Smooth muscle cell (in vitro differentiated cells): ENCODE measurements around the gene TSKU. TPM values are rescaled to one million over a fixed set of nuclear protein-coding genes. Genes with fewer than 3 reads are reported as not detected.

ENCODE experiments used
- DNase-seq: peaks from one replicate; lab custom pipeline; 2025; ENCODE audit not compliant: unreplicated experiment; lab: John Stamatoyannopoulos, UW
- H2AFZ ChIP-seq: fragments of 200-600 bp; sonication (generic); 2 replicates; pipeline ENCODE4 v1.6.0; 2016; ENCODE audit warnings: antibody characterized with exemption, low read depth, mild to moderate bottlenecking
- H3F3A ChIP-seq: fragments of 200-600 bp; sonication (generic); 2 replicates; pipeline ENCODE4 v1.6.0; 2017; ENCODE audit warnings: antibody characterized with exemption, low read depth
- H3K27ac ChIP-seq: fragments of 200-600 bp; sonication (generic); 2 replicates; pipeline ENCODE4 v1.5.1; 2016; ENCODE audit warnings: low read depth, mild to moderate bottlenecking
- H3K27me3 ChIP-seq: fragments of 200-600 bp; sonication (generic); 2 replicates; pipeline ENCODE4 v1.6.1; 2016; ENCODE audit warnings: low read depth, mild to moderate bottlenecking
- H3K36me3 ChIP-seq: fragments of 200-600 bp; sonication (generic); 2 replicates; pipeline ENCODE4 v1.5.1; 2016; ENCODE audit warnings: low read depth
- H3K4me1 ChIP-seq: fragments of 200-600 bp; sonication (generic); 2 replicates; pipeline ENCODE4 v1.5.1; 2016; ENCODE audit warnings: low read depth
- H3K4me2 ChIP-seq: fragments of 200-600 bp; sonication (generic); 2 replicates; pipeline ENCODE4 v1.6.0; 2016; ENCODE audit warnings: mild to moderate bottlenecking
- H3K4me3 ChIP-seq: fragments of 200-600 bp; sonication (generic); 2 replicates; pipeline ENCODE4 v1.5.1; 2016; ENCODE audit warnings: mild to moderate bottlenecking
- H3K79me2 ChIP-seq: fragments of 200-600 bp; sonication (generic); 2 replicates; pipeline ENCODE4 v1.6.0; 2016; ENCODE audit warnings: low read depth, mild to moderate bottlenecking
- H3K9ac ChIP-seq: fragments of 200-600 bp; sonication (generic); 2 replicates; pipeline ENCODE4 v1.6.0; 2016; ENCODE audit warnings: low read depth
- H3K9me3 ChIP-seq: fragments of 200-600 bp; sonication (generic); replicated peaks from 2 replicates; pipeline ENCODE4 v1.5.1; 2016; ENCODE audit warnings: low read depth
- H4K20me1 ChIP-seq: fragments of 200-600 bp; sonication (generic); 2 replicates; pipeline ENCODE4 v1.6.0; 2016; ENCODE audit warnings: low read depth
- WGBS: methylation state at CpG from one replicate; pipeline ENCODE4 v1.1.7; 2016; ENCODE audit warnings: low lambda C conversion rate; 5-methylcytosine and 5-hydroxymethylcytosine counted together
- polyA plus RNA-seq: library from polyadenylated mRNA; unstranded; fragments of >200 nt; fragmentation: Nextera tagmentation; extraction: Ambion mirVana; gene quantifications from 2 replicates; pipeline ENCODE4 v1.2.1, GENCODE V29; 2016
- total RNA-seq: library from RNA; depleted of rRNA; stranded (reverse); fragments of >200 nt; gene quantifications from 2 replicates; pipeline ENCODE4 v1.2.3, GENCODE V29; 2014
- TF ChIP-seq, protein P1 (sequence below): fragments of 200-600 bp; sonication (generic); IDR thresholded peaks from 2 replicates; pipeline ENCODE4 v1.5.1; 2017; ENCODE audit warnings: borderline replicate concordance, mild to moderate bottlenecking, antibody characterized with exemption; ENCODE audit not compliant: insufficient read depth, poor library complexity, severe bottlenecking

Gene TSKU
- total and polyA plus RNA-seq, 2 experiments from 2014 or later = 75.2 to 144 TPM

GRCh38 chr11:76744186-76745043 is 38.7 kb upstream of the TSKU start:
- TF ChIP-seq, protein P1, sequence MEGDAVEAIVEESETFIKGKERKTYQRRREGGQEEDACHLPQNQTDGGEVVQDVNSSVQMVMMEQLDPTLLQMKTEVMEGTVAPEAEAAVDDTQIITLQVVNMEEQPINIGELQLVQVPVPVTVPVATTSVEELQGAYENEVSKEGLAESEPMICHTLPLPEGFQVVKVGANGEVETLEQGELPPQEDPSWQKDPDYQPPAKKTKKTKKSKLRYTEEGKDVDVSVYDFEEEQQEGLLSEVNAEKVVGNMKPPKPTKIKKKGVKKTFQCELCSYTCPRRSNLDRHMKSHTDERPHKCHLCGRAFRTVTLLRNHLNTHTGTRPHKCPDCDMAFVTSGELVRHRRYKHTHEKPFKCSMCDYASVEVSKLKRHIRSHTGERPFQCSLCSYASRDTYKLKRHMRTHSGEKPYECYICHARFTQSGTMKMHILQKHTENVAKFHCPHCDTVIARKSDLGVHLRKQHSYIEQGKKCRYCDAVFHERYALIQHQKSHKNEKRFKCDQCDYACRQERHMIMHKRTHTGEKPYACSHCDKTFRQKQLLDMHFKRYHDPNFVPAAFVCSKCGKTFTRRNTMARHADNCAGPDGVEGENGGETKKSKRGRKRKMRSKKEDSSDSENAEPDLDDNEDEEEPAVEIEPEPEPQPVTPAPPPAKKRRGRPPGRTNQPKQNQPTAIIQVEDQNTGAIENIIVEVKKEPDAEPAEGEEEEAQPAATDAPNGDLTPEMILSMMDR = no peak
- WGBS = 63% methylated on average over 12 of the region's 14 CpGs
- Histone ChIP-seq H2AFZ (no peak overlapping the region), H3K9me3 (no peaks in the 10 kb centered on the region), H3F3A (no peaks in the 10 kb centered on the region), H3K9ac (no peak overlapping the region), H3K36me3 (no peaks in the 10 kb centered on the region), H3K4me2 (no peak overlapping the region), H3K4me3 (no peak overlapping the region), H3K27ac (no peak overlapping the region), H4K20me1 (no peaks in the 10 kb centered on the region), H3K79me2 (no peaks in the 10 kb centered on the region), H3K4me1 (peaks cover 7% of the 10 kb centered on the region), H3K27me3 (no peaks in the 10 kb centered on the region)
- DNase-seq = no peak

- no peak overlapping the region for H2AFZ ChIP-seq
- no peaks in the 10 kb centered on the region for H3K36me3 ChIP-seq
- no peaks in the 10 kb centered on the region for H3K9me3 ChIP-seq
- H3K4me1 ChIP-seq = peaks cover 7% of the 10 kb centered on the region
- H3K27me3 ChIP-seq = no peaks in the 10 kb centered on the region
- TF ChIP-seq, protein P1 = no peak
- H3K79me2 ChIP-seq = no peaks in the 10 kb centered on the region
- H4K20me1 ChIP-seq = no peaks in the 10 kb centered on the region
- H3K27ac ChIP-seq = no peak overlapping the region
- no peak overlapping the region for H3K4me3 ChIP-seq
- H3K4me2 ChIP-seq = no peak overlapping the region
- 91% methylated on average over 4 of the region's 4 CpGs for WGBS
- no peak overlapping the region for H3K9ac ChIP-seq
- no peak for DNase-seq
- no peaks in the 10 kb centered on the region for H3F3A ChIP-seq
Observed at GRCh38 chr11:76745044-76745376, 38.1 kb upstream of the TSKU start.

GRCh38 chr11:76745561-76746207 is 37.5 kb upstream of the TSKU start:
- Histone ChIP-seq H3K4me2 (no peak overlapping the region), H3F3A (no peaks in the 10 kb centered on the region), H3K4me3 (no peak overlapping the region), H3K36me3 (no peaks in the 10 kb centered on the region), H4K20me1 (no peaks in the 10 kb centered on the region), H3K79me2 (no peaks in the 10 kb centered on the region), H3K9me3 (no peaks in the 10 kb centered on the region), H3K9ac (no peak overlapping the region), H2AFZ (no peak overlapping the region), H3K27ac (no peak overlapping the region), H3K27me3 (no peaks in the 10 kb centered on the region), H3K4me1 (peaks cover 7% of the 10 kb centered on the region)
- DNase-seq = no peak
- WGBS = 70% methylated on average over 8 of the region's 8 CpGs
- TF ChIP-seq, protein P1 = no peak
